ENCODE results near the gene BCL2.
"Not testable (repeated sequence)": the region's sequence is repeated elsewhere in the genome, so short reads cannot be mapped to it uniquely, and the experiment has no call there.

BCL2 gene

DNA sequence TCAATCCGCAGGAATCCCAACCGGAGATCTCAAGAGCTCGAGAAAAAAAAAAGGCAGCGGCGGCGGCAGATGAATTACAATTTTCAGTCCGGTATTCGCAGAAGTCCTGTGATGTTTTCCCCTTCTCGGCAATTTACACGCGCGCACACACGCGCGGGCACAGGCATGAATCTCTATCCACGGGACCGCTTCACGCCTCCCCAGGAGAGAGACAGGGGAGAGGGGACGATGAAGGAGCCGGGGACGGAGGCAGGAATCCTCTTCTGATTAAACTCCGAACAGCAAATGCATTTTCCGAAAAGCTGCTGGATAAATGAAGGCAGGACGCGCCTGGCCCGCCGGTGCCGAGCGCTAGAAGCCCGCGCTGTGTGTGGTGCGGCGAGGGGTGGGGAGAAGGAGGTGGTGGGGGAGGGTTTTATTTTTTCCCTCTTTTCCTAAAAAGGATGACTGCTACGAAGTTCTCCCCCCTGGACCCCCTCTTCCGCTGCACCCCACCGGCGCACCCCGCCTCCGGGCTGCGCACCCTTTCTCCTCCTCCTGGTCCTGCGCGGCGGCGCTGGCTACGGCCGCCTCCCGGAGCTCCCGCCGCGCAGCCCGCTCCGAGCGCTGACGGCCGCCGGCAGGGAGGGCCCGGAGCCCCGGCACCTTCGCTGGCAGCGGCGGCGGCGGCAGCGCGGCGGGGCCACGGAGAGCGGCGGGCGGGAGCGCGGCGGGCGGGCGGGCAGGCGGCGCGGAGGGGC is at the start of gene BCL2:
Gene BCL2, minus strand, starts transcription at position 387 of the 740 bp plus-strand sequence.
- no peaks in the 10 kb centered on the region for H3K27me3 ChIP-seq (ENCODE audit: low read depth)
- peaks cover 18% of the 10 kb centered on the region for H3K4me1 ChIP-seq
- peak within 1 kb of the TSS; percentile 55 for H3K4me3 ChIP-seq
- DNase-seq (ENCODE audit: low spot score in 2 of 2) = peak; percentile 13 to 59
- H3K36me3 ChIP-seq (replicated peaks) = no peaks in the 10 kb centered on the region
- H3K9me3 ChIP-seq = no peaks in the 10 kb centered on the region
- in situ Hi-C loops (cut with MboI; ENCODE audit: low sequenced_read_pairs) = loop anchor here (5.0 to 25.0 kb wide), 2 partner anchors 182 to 302 kb away; no protein-coding TSS in a partner anchor

DNA sequence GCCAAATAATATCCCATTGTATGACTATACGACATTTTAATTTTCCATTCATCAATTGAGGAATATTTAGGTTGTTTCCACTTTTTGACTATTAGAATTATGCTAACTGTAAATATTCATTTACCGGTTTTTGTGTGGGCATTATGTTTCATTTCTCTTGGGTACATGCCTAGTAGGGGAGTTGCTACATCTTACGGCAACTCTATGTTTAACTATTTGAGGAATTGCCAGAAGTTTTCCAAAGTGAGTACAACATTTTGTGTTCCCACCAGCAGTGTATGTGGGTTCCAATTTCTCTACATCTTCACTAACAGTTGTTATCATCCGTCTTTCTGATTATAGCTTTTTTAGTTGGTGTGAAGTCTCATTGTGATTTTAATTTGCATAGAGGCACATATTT is 49.0 kb upstream of the BCL2 start:
- no peaks in the 10 kb centered on the region for H3K9me3 ChIP-seq
- in situ Hi-C loops (cut with MboI; ENCODE audit: low sequenced_read_pairs) = no loop called here
- DNase-seq (ENCODE audit: low spot score in 2 of 2) = no peak
- no peaks in the 10 kb centered on the region for H3K27me3 ChIP-seq (ENCODE audit: low read depth)
- no peaks in the 10 kb centered on the region for H3K36me3 ChIP-seq (replicated peaks)
- no peaks in the 10 kb centered on the region; the same call in 1 of the 2 replicates for H3K4me1 ChIP-seq
- no peak overlapping the region for H3K4me3 ChIP-seq

DNA sequence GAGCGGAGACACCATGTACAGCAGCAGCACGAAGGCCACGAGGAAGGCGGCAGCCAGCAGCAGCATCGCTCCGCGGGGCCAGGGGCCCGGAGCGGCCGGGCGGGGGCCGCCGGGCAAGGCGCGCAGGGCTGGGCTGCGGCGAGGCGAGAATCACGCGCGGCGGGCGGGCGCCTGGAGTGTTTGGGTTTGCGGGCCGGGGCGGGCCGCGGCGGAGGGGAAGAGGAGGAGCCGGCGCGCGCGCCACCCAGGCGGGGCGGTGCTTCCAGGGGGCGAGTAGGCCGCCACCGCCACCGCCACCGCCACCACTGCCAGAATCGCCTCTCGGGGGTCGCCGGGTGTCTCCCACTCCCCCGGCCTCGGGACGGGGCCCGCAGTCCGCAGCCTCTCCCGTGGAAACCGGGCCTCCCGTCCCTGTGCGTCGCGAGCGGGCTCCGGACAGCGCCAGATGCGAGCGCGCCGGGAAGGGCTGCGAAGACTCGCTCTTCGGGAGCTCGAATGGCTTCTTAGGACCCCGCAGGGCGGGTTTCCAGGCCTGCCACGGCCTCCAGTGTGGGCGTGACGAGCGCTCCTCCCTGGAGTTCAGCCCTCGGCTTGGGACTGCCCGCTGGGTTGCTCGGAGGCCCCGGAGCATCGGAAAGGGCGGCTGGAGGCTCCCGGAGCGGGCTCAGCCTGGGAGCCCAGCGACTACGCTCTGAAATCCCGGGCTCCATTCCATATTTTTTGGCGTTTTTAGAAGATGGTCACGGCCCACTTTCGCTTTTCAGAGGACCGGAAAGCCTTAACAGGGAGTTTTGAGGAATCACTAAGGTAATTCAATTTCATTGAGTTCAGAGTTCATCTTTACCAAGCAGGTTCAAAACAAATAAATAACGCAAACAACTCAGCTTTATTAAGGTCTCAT is 47.7 kb upstream of the BCL2 start, which contains the start of gene KDSR:
Gene KDSR, minus strand, starts transcription at position 154 of the 901 bp plus-strand sequence. Its CDS starts 88 bp downstream, at position 66.
- DNase-seq (ENCODE audit: low spot score in 2 of 2) = peak; percentile 93 to 97
- H3K4me1 ChIP-seq = no peaks in the 10 kb centered on the region; the same call in 1 of the 2 replicates
- H3K9me3 ChIP-seq = no peaks in the 10 kb centered on the region
- in situ Hi-C loops (cut with MboI; ENCODE audit: low sequenced_read_pairs) = no loop called here
- H3K27me3 ChIP-seq (ENCODE audit: low read depth) = no peaks in the 10 kb centered on the region
- peaks cover 4% of the 10 kb centered on the region for H3K36me3 ChIP-seq (replicated peaks)
- H3K4me3 ChIP-seq = peak within 1 kb of the TSS; percentile 72

DNA sequence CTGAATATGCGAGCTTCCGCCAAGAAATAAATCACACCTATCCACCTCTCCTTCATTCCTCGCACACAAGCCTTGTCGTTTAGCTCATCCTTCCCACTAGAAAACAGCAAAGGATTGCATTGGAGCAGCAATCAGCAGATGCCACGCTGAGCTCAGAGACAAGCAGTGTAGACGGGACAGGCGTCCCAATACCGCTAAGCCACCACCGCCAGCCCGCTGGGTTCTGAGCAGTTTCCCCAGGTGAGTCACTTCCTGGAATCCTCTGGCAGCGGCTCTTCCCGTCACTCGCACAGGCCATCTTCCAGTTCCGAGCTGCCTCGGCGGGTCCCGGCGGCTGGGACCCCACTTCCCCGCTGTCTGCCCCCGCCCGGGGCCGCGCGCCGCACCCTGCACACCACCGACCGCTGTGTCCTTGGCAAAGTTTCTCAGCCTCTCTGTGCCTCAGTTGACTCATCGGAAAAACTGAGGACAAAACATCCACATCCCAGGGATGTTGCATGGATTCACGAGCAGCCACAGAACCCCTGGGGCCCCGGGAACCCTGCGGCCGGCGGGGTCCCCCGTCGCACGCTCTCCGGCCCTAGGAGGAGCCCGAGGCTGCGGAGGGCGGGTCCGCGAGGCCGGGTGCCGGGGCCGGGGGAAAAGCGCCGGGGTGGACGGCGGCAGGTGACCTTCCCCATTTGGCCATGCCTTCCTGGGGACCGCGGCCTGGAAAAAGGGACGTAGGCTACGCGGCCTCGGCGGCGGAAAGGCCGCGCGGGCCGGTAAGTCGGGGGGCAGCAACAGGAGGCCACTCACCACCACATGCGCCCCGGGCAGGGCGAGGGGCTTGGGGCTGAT is 46.9 kb upstream of the BCL2 start:
- peak; percentile 14 to 60 for DNase-seq (ENCODE audit: low spot score in 2 of 2)
- Histone ChIP-seq H3K36me3 (replicated peaks) (peaks cover 12% of the 10 kb centered on the region), H3K9me3 (no peaks in the 10 kb centered on the region), H3K27me3 (ENCODE audit: low read depth) (no peaks in the 10 kb centered on the region), H3K4me1 (no peaks in the 10 kb centered on the region; the same call in 1 of the 2 replicates), H3K4me3 (peak overlapping the region; percentile 72)
- in situ Hi-C loops (cut with MboI; ENCODE audit: low sequenced_read_pairs) = no loop called here

DNA sequence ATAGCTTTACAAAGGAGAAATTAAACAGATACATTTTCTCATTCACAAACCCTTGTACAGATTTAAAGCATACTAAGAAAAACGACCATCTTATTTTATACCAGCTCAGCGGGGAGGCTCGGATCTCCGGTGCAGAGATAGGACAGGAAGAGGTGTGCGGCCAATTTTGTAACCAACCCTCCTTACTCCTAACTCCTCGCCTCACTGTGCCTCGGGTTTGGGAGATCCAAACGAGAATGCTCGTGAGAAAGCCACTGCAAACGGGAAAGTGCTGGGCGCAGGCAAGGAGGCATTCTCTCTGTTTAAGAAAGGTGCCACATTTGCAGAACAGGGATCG is 46.3 kb upstream of the BCL2 start:
- Histone ChIP-seq H3K27me3 (ENCODE audit: low read depth) (no peaks in the 10 kb centered on the region), H3K4me1 (no peaks in the 10 kb centered on the region; the same call in 1 of the 2 replicates), H3K36me3 (replicated peaks) (peaks cover 15% of the 10 kb centered on the region), H3K4me3 (peak overlapping the region; percentile 72), H3K9me3 (no peaks in the 10 kb centered on the region)
- in situ Hi-C loops (cut with MboI; ENCODE audit: low sequenced_read_pairs) = no loop called here
- peak in 1 of 2 experiments; percentile 26 for DNase-seq (ENCODE audit: low spot score in 2 of 2)

DNA sequence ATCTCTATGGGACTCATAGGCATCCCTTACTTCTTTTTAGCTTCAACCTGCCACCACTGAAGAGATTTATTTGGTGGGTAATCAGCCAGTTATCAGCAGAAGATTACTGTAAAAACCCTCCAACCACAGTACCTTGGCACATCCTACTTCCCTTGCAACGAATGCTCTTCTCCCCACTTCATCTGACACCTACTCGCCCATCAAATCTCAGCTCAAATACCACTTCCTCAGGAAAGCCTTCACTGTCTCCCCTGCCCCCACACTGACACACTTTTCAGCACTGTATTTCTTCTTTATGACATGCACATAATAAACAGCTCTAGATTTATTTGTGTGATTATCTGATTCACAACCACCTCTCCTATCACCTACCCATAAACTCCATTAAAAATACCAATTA is 44.4 kb upstream of the BCL2 start:
- Histone ChIP-seq H3K36me3 (replicated peaks) (peaks cover 30% of the 10 kb centered on the region), H3K4me3 (no peak overlapping the region), H3K27me3 (ENCODE audit: low read depth) (no peaks in the 10 kb centered on the region), H3K9me3 (no peaks in the 10 kb centered on the region), H3K4me1 (no peaks in the 10 kb centered on the region; the same call in 1 of the 2 replicates)
- no peak for DNase-seq (ENCODE audit: low spot score in 2 of 2)
- in situ Hi-C loops (cut with MboI; ENCODE audit: low sequenced_read_pairs) = no loop called here

DNA sequence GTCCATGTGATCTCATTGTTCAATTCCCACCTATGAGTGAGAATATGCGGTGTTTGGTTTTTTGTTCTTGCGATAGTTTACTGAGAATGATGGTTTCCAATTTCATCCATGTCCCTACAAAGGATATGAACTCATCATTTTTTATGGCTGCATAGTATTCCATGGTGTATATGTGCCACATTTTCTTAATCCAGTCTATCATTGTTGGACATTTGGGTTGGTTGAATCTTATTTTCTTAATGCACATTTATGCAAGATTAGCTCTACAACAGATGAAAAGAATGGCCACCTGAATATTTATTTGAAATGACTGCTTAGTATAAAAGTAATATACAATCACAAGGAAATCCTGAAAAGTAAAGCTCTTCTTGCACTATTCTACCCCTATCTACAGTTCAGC is 43.9 kb upstream of the BCL2 start:
- H3K4me1 ChIP-seq; DNase-seq (ENCODE audit: low spot score in 2 of 2); in situ Hi-C loops (cut with MboI; ENCODE audit: low sequenced_read_pairs); H3K4me3 ChIP-seq; H3K27me3 ChIP-seq (ENCODE audit: low read depth); H3K9me3 ChIP-seq: not testable (repeated sequence)
- H3K36me3 ChIP-seq (replicated peaks) = peaks cover 30% of the 10 kb centered on the region

DNA sequence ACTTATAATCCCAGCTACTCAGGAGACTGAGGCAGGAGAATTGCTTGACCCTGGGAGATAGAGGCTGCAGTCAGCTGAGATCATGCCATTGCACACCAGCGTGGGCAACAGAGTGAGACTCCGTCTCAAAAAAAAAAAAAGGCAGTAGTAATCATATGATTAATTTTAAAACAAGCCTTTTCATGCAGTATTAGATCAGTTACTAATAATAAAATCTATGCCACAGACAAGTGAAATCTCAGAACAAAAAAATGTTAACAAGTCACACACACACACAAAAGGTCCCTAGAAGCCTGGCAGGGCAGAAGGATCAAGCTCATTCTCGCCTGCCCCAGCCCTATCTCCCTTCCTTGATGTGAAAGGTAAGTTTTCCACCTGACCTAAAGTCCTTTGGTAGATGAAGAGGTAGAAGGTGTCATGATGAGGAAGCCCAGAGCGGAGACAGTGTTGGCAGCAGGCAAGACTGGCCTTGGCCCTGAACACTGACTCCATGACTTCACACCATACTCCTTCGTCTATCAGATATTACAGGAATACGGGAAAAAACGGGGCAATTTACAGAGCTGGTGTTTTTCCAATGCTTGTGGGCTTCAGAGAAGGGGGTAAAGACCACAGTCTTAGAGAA is 36.8 kb upstream of the BCL2 start:
- no peak for DNase-seq (ENCODE audit: low spot score in 2 of 2)
- in situ Hi-C loops (cut with MboI; ENCODE audit: low sequenced_read_pairs) = no loop called here
- Histone ChIP-seq H3K27me3 (ENCODE audit: low read depth) (no peaks in the 10 kb centered on the region), H3K4me1 (no peaks in the 10 kb centered on the region), H3K4me3 (no peak overlapping the region), H3K9me3 (no peaks in the 10 kb centered on the region), H3K36me3 (replicated peaks) (peaks cover 60% of the 10 kb centered on the region)

DNA sequence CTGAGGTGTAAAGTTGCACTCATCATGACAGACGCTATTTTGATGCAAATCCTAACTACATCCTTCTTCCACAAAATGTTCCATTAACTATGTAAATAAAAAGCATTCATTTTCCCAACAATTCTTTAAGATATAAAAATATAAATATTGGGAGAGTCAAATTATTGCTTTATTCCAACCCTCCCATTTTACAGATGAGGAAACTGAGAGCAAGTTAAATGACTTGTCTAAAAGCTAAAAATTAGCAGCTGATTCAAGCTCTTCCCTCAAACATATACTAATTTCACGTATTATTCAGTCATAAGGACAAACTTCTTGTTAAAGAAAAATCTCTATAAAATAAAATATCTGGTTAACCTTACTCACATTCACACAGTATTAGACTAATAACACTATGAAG is 30.7 kb upstream of the BCL2 start:
- in situ Hi-C loops (cut with MboI; ENCODE audit: low sequenced_read_pairs) = no loop called here
- Histone ChIP-seq H3K4me1 (no peaks in the 10 kb centered on the region), H3K36me3 (replicated peaks) (peaks cover 63% of the 10 kb centered on the region)

DNA sequence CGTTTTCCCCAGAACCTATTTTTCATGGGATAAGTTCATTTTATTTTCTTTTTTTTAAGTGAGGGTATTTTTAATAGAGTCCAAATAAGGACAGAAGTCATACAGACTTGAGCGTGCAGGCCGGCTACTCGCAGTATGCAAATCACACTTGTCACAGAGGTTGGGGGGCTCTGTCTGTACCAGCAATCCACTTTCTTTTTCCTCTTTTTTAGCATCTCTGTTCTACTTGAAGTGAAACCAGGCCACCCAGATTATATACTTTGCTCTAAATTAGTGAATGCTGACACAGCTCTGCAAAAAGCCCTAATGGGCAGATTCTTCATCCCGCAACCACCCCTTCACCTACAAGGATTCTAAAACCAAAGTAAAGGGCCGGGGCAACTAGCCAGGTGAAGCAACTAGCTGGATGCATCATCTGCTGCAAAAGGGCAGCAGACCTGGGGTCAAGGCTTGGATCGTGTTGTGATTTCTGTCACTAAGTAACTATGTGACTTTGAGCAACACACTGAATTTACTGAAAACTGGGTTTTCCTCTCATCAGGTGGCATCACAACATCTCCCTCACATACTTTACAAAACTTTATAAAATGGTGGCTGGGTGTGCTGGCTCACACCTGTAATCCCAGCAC is 29.1 kb upstream of the BCL2 start:
- H3K4me1 ChIP-seq = no peaks in the 10 kb centered on the region
- H3K9me3 ChIP-seq = no peaks in the 10 kb centered on the region
- in situ Hi-C loops (cut with MboI; ENCODE audit: low sequenced_read_pairs) = loop anchor here (10.0 kb wide), 1 partner anchor 86 kb away; no protein-coding TSS in a partner anchor
- peaks cover 62% of the 10 kb centered on the region for H3K36me3 ChIP-seq (replicated peaks)
- no peak for DNase-seq (ENCODE audit: low spot score in 2 of 2)
- H3K27me3 ChIP-seq (ENCODE audit: low read depth) = no peaks in the 10 kb centered on the region
- no peak overlapping the region for H3K4me3 ChIP-seq

More for the DNA sequence above, 30.7 kb upstream of the BCL2 start:
- DNase-seq (ENCODE audit: low spot score in 2 of 2) = no peak
- Histone ChIP-seq H3K9me3 (no peaks in the 10 kb centered on the region), H3K27me3 (ENCODE audit: low read depth) (no peaks in the 10 kb centered on the region), H3K4me3 (no peak overlapping the region)

DNA sequence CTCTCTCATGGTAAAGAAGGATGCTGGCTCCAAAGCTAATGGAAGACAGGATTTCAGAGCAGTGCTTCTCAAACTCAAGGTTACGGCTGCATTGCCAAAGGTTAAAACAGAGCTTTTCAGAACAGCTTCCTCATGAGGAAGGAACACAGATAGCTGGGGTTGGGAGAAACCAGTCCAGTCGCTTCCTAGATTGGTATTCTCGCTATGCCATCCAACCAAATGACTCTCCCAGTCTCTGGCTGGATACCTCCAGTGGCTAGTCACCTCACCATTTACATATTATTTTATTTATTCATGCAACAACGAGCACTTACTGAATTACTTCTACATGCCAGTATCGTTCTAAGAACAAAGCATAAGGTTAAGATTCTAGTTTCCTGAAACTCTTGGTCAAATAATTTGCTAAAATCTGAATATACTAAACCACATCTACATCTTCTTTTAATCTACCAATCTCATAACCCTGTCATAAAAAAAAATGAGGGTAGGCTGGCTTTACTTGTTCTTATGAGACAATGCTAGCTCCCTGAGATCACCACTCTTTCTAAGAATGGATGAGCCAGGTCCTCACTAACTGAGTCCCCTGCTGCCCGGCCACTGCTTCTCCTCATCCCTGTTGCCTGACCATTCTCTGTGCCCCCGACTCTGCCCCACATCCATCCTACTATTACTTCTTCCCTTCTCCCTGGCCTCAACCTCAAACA is 27.1 kb upstream of the BCL2 start:
- H3K9me3 ChIP-seq = no peaks in the 10 kb centered on the region
- no peak for DNase-seq (ENCODE audit: low spot score in 2 of 2)
- no peaks in the 10 kb centered on the region for H3K27me3 ChIP-seq (ENCODE audit: low read depth)
- H3K4me3 ChIP-seq = no peak overlapping the region
- H3K36me3 ChIP-seq (replicated peaks) = peaks cover 67% of the 10 kb centered on the region
- in situ Hi-C loops (cut with MboI; ENCODE audit: low sequenced_read_pairs) = loop anchor here (10.0 kb wide), 1 partner anchor 88 kb away; no protein-coding TSS in a partner anchor
- no peaks in the 10 kb centered on the region for H3K4me1 ChIP-seq

DNA sequence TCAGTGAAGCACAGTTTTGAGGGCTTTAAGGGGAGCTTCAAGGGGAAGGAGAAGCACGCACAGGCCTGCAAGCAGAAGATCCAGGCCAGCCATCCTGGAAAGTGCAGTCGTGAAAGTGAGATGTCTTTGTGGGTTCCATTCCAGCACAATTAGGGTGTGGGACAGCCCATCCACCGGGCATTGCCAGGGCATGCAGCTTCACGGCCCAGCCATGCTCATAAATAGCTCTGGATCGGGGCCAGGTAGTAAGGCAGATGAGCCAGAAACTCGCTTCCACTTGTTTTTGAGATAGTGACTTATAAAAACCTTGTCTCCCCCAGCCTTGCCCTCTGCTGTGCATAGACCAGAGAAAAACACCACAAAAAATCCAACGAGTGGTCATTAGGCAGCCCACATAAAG is 26.5 kb upstream of the BCL2 start:
- H3K4me3 ChIP-seq = no peak overlapping the region
- in situ Hi-C loops (cut with MboI; ENCODE audit: low sequenced_read_pairs) = loop anchor here (10.0 kb wide), 1 partner anchor 89 kb away; no protein-coding TSS in a partner anchor
- H3K27me3 ChIP-seq (ENCODE audit: low read depth) = no peaks in the 10 kb centered on the region
- no peaks in the 10 kb centered on the region for H3K9me3 ChIP-seq
- DNase-seq (ENCODE audit: low spot score in 2 of 2) = no peak
- peaks cover 61% of the 10 kb centered on the region for H3K36me3 ChIP-seq (replicated peaks)
- H3K4me1 ChIP-seq = peaks cover 1% of the 10 kb centered on the region; the same call in 1 of the 2 replicates
